ENCODE results near the gene ITIH1. TPM values are rescaled to one million over a fixed set of nuclear protein-coding genes. Genes with fewer than 3 reads are reported as not detected.

ITIH1 gene
- total RNA-seq, 1 donor: 0.52 TPM

DNA sequence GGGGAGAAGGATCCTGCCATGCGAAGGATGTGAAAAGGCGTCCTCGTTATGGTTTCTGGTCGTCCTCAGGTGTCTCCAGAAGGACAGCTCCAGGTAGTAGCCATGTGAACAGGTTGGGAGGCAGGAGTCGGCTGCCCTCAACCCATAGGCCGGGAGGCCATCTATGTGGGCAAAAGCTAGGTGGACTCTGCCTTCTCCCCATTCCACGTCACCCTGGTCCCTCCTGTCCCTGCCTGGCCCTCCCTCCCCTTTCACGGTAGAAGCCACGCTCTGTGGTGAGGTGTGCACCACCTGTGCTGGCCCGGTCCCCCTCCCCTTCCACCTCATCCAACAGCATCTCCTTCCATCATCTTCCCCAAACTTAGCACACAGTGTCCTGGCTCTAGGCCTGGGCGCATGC lies 33.5 kb downstream of the ITIH1 start:
- no peaks in the 10 kb centered on the region for H3K27me3 ChIP-seq (ENCODE audit: insufficient read depth, low read length)
- H3K4me3 ChIP-seq (ENCODE audit: low read length): no peak overlapping the region
- no peaks in the 10 kb centered on the region for H3K4me1 ChIP-seq (ENCODE audit: insufficient read depth, low read length)
- no peaks in the 10 kb centered on the region for H3K9me3 ChIP-seq (ENCODE audit: low read depth, low read length)

DNA sequence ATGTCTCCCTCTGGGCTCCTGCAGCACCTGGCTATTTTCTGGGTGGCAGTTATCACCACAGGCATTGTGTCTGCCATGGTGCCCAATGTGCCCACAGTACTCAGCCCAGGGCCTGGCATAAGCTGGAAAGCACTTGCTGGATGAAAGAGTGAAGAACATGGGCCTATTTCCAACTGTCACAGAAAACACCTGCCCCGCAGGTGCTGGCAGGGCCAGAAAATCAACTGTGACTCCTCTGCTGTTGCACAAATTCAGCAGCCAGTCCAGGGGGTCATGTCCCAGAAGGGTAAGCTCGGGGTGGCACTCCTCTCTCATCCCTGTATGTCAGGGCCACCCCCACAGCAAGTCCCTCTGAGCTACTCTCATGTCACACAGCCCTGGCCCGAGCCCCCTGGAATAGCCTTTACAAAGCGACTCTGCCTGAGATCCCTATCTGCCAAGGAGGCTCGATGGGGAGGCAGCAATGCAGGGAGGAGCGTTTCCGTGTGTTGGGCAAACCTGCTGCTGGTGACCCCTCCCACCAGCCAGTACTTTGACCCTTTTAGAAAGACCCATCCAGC lies 34.1 kb downstream of the ITIH1 start:
- Histone ChIP-seq H3K4me3 (ENCODE audit: low read length) (no peak overlapping the region), H3K9me3 (ENCODE audit: low read depth, low read length) (no peaks in the 10 kb centered on the region), H3K27me3 (ENCODE audit: insufficient read depth, low read length) (no peaks in the 10 kb centered on the region), H3K4me1 (ENCODE audit: insufficient read depth, low read length) (no peaks in the 10 kb centered on the region)

DNA sequence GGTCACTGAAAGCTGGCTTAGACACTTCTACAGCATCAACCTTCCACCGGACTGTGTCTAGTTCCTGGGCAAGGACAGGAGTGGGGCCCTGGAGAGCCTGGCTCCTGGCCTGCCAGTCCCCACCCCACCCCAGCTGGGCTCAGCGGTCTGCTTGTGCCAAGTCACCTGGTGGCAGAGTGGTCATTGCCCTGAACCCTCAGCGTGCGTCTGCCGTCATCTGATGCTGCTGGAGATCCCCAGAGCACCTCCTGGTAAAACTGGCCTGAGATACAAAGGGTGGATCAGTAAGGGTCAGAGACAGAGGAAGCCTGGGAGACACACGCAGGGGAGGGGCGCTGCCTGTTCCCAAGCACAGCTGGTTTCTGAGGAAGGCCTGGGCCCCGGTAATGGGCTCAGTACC lies 36.4 kb downstream of the ITIH1 start:
- Histone ChIP-seq H3K27me3 (ENCODE audit: insufficient read depth, low read length) (no peaks in the 10 kb centered on the region), H3K9me3 (ENCODE audit: low read depth, low read length) (no peaks in the 10 kb centered on the region), H3K4me3 (ENCODE audit: low read length) (no peak overlapping the region), H3K4me1 (ENCODE audit: insufficient read depth, low read length) (no peaks in the 10 kb centered on the region)

DNA sequence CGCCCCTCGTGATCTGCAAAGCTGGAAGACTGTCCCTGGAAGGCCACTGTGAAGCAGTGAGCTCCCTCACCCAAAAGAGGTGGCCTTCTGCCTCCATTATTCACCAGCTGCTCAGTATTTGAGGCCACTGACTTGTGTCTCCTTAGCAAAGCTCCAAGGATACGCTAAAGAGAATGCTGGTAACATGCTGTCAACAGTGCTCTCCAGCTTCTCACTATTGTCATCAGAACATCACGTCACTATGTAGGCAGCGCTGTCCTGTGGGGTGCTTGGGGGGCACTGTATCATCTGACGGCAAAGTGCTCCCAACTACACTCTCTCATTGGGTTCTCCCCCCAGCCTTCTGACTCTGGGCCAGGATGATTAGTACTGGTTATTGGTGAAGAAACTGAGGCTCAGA lies 38.8 kb downstream of the ITIH1 start:
- Histone ChIP-seq H3K9me3 (ENCODE audit: low read depth, low read length) (no peaks in the 10 kb centered on the region), H3K4me3 (ENCODE audit: low read length) (no peak overlapping the region), H3K27me3 (ENCODE audit: insufficient read depth, low read length) (no peaks in the 10 kb centered on the region), H3K4me1 (ENCODE audit: insufficient read depth, low read length) (no peaks in the 10 kb centered on the region)

DNA sequence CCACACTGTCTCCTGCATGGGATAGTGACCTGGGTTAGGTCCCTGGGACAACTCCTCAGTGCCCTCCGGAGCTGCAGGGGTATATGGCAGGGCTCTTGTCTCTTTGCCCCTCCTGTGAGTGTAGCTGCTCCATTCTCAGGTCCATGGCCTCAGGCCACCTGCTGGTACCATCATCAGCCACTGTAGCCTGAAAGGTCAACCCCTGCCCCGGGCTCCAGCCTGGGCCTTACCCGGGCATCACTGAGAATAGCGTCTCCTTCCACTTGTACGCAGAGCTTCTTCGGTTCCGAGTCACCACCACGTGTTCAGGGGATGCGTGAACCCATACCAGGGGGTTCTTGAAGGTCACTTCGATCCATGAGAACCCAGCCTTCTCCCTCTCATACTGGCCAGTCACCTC lies 39.3 kb downstream of the ITIH1 start:
- no peaks in the 10 kb centered on the region for H3K9me3 ChIP-seq (ENCODE audit: low read depth, low read length)
- H3K4me1 ChIP-seq (ENCODE audit: insufficient read depth, low read length): no peaks in the 10 kb centered on the region
- no peaks in the 10 kb centered on the region for H3K27me3 ChIP-seq (ENCODE audit: insufficient read depth, low read length)
- H3K4me3 ChIP-seq (ENCODE audit: low read length): no peak overlapping the region

DNA sequence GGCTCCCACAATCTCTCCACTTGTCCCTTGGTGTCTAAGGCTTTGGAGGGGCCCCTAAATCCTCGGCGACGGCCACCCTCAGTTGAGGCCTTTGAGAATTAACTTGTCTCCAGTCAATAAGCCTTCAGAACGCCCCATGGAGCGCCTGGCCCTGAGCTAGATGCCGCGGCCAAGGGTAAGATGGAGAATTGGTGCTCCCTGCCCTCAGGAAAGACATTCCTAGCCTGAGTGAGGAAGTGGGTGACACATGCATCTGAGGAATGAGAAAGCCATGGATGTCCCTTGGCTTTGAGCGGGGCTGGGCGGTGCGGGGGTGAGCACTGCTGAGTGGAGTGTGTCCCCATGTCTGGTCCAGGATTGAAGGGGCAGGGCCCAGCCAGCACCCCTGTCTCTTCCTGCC lies 39.8 kb downstream of the ITIH1 start:
- no peaks in the 10 kb centered on the region for H3K27me3 ChIP-seq (ENCODE audit: insufficient read depth, low read length)
- no peaks in the 10 kb centered on the region for H3K9me3 ChIP-seq (ENCODE audit: low read depth, low read length)
- no peak overlapping the region for H3K4me3 ChIP-seq (ENCODE audit: low read length)
- H3K4me1 ChIP-seq (ENCODE audit: insufficient read depth, low read length): no peaks in the 10 kb centered on the region

DNA sequence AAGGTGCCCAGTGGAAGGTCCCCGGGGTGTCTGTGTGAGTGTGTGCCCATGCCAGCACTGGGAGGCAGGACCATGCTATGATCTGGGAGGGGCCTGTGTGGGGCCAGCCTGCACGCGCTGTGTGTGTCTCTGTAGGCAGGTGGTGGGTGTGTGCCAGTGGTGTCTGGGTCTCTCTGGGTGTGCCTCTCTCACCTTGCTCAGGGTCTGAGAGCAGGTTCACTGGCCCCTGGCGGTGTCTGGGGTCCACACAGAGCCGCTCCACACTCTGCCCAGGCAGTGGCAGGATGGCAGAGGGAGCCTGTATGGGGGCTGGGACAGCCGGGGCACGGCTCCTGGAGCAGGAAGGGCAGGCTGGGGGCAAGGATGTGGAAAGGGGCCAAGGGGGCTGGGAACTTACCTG lies 40.5 kb downstream of the ITIH1 start:
- Histone ChIP-seq H3K27me3 (ENCODE audit: insufficient read depth, low read length) (no peaks in the 10 kb centered on the region), H3K9me3 (ENCODE audit: low read depth, low read length) (no peaks in the 10 kb centered on the region), H3K4me3 (ENCODE audit: low read length) (no peak overlapping the region), H3K4me1 (ENCODE audit: insufficient read depth, low read length) (no peaks in the 10 kb centered on the region)

DNA sequence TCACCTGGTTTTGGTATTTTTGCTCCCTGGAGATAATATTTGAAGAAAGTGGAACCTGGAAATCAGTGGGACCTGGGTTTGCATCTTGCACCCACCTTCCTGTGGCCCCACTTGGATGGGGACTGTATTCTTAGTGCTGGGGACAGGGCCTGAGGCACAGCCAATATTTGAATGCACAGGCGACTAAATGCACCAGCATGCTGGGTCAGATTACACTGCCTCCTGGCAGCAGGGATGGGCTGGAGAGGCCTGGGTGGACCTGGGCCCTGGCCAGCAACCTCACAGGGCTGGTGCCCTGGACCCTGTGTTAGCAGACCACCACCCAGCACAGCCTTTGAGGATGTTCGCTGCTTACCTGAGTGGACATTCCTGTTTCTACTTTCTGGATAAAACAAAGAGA lies 42.5 kb downstream of the ITIH1 start:
- H3K9me3 ChIP-seq (ENCODE audit: low read depth, low read length): no peaks in the 10 kb centered on the region
- H3K4me1 ChIP-seq (ENCODE audit: insufficient read depth, low read length): no peaks in the 10 kb centered on the region
- no peak overlapping the region for H3K4me3 ChIP-seq (ENCODE audit: low read length)
- no peaks in the 10 kb centered on the region for H3K27me3 ChIP-seq (ENCODE audit: insufficient read depth, low read length)

DNA sequence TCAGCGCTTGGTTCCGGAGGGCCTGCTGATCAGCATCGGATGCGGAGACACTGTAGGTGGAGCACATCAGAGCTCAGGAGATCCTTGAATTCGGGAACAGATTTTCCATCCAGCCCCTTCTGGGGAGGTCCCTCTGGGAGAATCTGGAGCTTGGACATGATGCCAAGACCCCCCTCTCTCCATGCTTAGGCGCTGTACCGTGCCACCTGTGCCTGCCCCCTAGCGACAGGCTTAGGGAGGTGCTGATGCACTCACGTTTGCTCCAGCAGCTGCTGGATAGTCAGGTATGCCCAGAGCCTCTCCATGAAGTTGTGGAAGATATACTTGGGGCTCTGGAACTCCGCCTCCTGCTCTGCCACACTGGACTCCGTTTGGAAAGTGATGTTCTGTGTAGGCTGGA lies 43.3 kb downstream of the ITIH1 start:
- Histone ChIP-seq H3K9me3 (ENCODE audit: low read depth, low read length) (no peaks in the 10 kb centered on the region), H3K4me3 (ENCODE audit: low read length) (no peak overlapping the region), H3K4me1 (ENCODE audit: insufficient read depth, low read length) (no peaks in the 10 kb centered on the region), H3K27me3 (ENCODE audit: insufficient read depth, low read length) (no peaks in the 10 kb centered on the region)

DNA sequence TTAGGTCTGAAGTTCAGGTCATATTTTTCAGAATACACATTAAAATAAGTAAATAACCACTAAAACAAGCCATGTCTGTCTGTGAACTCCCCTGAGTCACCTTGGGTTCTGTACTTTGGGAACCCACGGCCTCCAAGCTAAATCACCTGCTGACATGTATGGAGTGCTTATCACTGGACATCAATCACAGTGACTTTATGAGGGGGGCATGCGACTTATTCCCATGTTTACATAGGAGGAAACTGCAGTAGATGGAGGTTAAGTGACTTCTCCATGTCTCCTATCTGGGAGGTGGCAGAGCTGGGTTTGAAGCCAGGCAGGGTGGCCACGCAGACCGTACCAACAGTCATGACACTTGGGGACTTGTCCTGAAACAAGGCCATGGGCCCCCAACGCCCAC lies 45.0 kb downstream of the ITIH1 start:
- Histone ChIP-seq H3K4me3 (ENCODE audit: low read length) (no peak overlapping the region), H3K4me1 (ENCODE audit: insufficient read depth, low read length) (no peaks in the 10 kb centered on the region), H3K9me3 (ENCODE audit: low read depth, low read length) (no peaks in the 10 kb centered on the region), H3K27me3 (ENCODE audit: insufficient read depth, low read length) (no peaks in the 10 kb centered on the region)

DNA sequence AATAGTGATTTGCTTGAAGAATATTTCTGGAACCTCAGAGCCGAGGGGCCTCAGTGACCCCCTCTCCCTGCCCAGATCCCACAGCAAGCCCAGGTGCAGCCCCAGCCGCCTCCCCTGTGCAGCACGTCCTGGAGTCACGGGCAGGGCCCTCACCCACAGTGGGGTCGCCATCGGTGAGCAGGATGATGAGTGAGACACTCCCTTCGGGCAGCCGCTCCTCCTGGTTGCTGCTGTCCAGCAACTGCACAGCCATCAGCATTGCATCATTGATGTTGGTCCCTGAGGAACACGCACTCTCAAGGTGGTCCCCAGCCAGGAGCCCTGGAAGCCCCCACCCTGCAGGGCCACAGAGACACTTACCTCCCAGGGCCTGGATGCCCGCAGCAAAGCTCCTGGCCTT lies 46.6 kb downstream of the ITIH1 start:
- Histone ChIP-seq H3K27me3 (ENCODE audit: insufficient read depth, low read length) (no peaks in the 10 kb centered on the region), H3K9me3 (ENCODE audit: low read depth, low read length) (no peaks in the 10 kb centered on the region), H3K4me1 (ENCODE audit: insufficient read depth, low read length) (no peaks in the 10 kb centered on the region), H3K4me3 (ENCODE audit: low read length) (no peak overlapping the region)

DNA sequence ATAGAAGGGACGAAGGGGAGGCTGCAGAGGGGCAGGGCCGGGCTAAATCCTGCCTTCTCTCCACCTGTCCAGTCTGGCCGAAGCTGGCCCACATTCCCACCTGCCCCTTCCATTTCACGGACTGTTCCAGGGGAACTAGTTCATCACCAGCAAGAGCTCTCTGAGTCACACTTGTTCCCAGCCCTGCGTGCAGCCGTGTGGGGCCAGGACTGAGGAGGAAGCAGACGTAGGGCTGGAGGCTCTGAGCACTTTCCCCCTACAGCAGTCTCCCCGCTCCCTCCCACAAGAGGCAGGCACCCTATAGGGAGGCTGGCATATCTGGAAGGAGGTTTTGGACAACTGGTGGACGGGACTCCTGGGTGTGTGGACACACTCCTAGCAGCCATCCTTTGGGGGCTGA lies 50.0 kb downstream of the ITIH1 start:
- H3K27me3 ChIP-seq (ENCODE audit: insufficient read depth, low read length): no peaks in the 10 kb centered on the region

DNA sequence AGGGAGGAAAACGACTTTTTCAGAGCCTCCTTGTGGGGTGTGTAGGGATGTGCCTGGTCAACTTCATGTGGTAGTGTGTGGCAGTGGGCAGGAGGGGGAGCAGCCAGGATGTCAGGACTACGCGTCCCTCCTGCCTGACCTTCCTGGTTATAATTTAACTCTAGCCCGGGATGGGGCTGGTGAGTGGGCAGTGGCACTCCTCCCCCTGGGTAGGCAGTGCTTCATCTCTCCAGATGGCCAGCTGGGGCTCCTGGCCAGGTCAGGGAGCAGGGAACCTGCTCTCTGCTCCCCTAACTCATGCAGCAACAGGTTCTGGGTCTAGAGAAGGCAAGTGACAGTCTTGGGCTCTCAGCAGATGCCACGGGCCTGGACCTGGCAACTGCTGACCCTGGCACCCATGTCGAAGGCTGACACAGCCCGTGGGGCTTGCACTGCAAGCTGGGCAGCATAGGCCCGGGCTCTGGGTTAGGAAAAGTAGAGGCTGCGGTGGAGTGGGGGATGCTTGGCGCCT lies 50.5 kb downstream of the ITIH1 start:
- no peaks in the 10 kb centered on the region for H3K9me3 ChIP-seq (ENCODE audit: low read depth, low read length)
- H3K4me3 ChIP-seq (ENCODE audit: low read length): no peak overlapping the region
- no peaks in the 10 kb centered on the region for H3K27me3 ChIP-seq (ENCODE audit: insufficient read depth, low read length)
- no peaks in the 10 kb centered on the region for H3K4me1 ChIP-seq (ENCODE audit: insufficient read depth, low read length)

More for the DNA sequence above, 50.0 kb downstream of the ITIH1 start:
- Histone ChIP-seq H3K4me1 (ENCODE audit: insufficient read depth, low read length) (no peaks in the 10 kb centered on the region), H3K4me3 (ENCODE audit: low read length) (no peak overlapping the region), H3K9me3 (ENCODE audit: low read depth, low read length) (no peaks in the 10 kb centered on the region)

DNA sequence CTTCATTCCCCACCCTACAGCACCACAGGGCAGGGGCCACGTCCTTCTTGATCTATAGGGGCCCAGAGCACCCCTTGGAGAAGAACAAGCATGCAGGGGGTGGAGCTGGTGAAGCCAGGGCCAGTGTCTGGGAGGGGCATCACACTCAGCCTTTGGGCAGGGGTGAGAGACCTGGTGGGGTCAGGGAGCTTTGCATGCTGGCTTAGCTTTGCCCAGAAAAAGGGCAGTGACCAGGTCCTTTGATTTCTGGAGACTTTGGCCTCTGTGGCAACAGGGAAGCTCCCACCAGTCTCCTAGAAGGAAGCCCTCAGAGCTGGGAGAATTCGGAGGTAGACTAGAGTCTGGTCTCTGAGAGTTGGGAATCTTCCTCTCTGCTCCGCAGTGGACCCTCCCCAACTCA lies 52.1 kb downstream of the ITIH1 start:
- Histone ChIP-seq H3K9me3 (ENCODE audit: low read depth, low read length) (no peaks in the 10 kb centered on the region), H3K27me3 (ENCODE audit: insufficient read depth, low read length) (no peaks in the 10 kb centered on the region), H3K4me3 (ENCODE audit: low read length) (no peak overlapping the region), H3K4me1 (ENCODE audit: insufficient read depth, low read length) (no peaks in the 10 kb centered on the region)

DNA sequence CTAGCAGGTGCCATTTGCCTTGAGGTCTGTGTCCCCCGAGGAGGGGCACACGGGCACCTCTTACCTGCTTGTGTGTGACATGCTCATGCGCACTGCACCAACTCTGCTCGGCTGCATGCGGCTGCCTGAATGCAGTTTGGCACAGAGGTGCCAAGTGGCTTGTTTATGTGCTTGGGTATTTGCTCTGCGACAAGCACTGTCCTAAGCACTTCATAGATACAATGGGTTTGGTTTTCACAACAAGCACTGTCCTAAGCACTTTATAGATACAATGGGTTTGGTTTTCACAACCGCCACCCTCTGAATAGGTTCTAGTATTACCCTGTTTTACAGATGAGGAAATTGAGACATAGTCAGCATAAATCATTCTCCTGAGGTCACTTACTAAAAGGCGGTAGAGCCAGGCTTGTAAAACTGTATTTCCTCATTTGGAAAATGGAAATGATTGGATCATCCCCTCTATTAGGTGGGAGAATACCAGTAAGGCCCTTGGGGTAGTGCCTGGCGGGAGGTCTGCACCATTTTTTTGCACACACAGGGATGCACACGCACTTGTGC lies 52.6 kb downstream of the ITIH1 start:
- Histone ChIP-seq H3K27me3 (ENCODE audit: insufficient read depth, low read length) (no peaks in the 10 kb centered on the region), H3K4me3 (ENCODE audit: low read length) (no peak overlapping the region), H3K9me3 (ENCODE audit: low read depth, low read length) (no peaks in the 10 kb centered on the region), H3K4me1 (ENCODE audit: insufficient read depth, low read length) (no peaks in the 10 kb centered on the region)

DNA sequence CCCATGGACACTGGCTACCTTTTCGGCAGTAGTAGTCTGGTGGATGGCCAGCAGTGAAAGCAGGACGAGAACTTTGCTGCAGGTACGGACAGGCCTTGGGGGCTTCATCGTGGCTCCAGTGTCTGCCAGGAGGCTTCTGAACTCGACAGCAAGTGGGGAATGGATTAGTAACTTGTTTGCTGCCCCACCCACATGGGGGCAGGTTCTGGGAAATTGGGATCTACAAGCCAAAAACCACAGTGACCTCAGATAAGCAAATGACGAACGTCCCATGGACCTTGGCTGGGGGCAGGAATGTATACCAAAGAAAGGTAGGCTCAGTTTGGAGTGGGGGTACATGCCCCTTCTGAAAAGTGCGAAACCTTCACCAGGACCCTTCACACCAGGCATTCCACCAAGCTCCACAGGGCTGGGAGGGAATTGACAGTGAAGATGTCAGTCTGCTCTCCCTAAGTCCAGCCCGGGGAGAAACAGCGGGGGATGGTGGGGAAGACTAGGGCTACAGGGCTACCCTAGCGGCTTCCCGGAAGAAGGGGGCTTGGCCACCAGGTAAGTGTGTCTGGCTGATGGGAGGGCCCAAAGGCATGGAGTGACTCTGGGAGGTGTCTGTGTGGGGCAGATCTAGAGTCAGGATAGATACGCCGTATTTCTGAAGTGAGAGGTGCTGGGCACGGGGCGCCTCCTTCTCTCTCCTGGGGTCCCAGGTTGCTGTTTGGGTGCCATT lies 53.3 kb downstream of the ITIH1 start, which contains the start of gene ITIH4:
Gene ITIH4, minus strand, starts transcription at position 138 of the 724 bp plus-strand sequence. Its CDS starts 30 bp downstream, at position 108.
- H3K4me3 ChIP-seq (ENCODE audit: low read length): no peak within 1 kb of the TSS
- H3K27me3 ChIP-seq (ENCODE audit: insufficient read depth, low read length): no peaks in the 10 kb centered on the region
- H3K4me1 ChIP-seq (ENCODE audit: insufficient read depth, low read length): no peaks in the 10 kb centered on the region
- no peaks in the 10 kb centered on the region for H3K9me3 ChIP-seq (ENCODE audit: low read depth, low read length)

Measured in mononuclear cell (primary cell).